ENCODE measurements around the gene MMS19. TPM values are rescaled to one million over a fixed set of nuclear protein-coding genes. Genes with fewer than 3 reads are reported as not detected.
A peak's percentile ranks its signal among the peaks of the same experiment; 100 is the strongest.

Gene MMS19
- total and polyA plus RNA-seq, 11 donors, result 30.2 to 63.5 (median 48.1) TPM

GRCh38 chr10:97445357-97445721 is 52.9 kb downstream of the MMS19 start:
- H3K4me3 ChIP-seq, result peak overlapping the region; percentile 62 to 96 (median 89)
- H3K27me3 ChIP-seq, result no peaks in the 10 kb centered on the region
- intact Hi-C loops (cut with DNase I), result loop anchor here in 3 of 10 donors (2.0 to 10.0 kb wide), 3 partner anchors 17 to 52 kb away; partner anchors contain the start of genes MMS19 (in 2 of the 3) and UBTD1 (in 2 of the 3)
- peak overlapping the region in 11 of 12 donors; percentile 47 to 83 (median 74) for H3K27ac ChIP-seq
- DNase-seq, result no peak
- 1 to 2% (median 2%) methylated on average over 13 of the region's 13 CpGs for WGBS, 4 donors
- no peaks in the 10 kb centered on the region for H3K9me3 ChIP-seq
- ATAC-seq, result peak in 2 of 4 donors; percentile 2 to 3
- H3K36me3 ChIP-seq, result peaks cover 0 to 35% (median 25%) of the 10 kb centered on the region in 9 donors
- no peak for TF ChIP-seq POLR2A (IDR thresholded peaks at IDR 0.05)
- TF ChIP-seq, protein P1, sequence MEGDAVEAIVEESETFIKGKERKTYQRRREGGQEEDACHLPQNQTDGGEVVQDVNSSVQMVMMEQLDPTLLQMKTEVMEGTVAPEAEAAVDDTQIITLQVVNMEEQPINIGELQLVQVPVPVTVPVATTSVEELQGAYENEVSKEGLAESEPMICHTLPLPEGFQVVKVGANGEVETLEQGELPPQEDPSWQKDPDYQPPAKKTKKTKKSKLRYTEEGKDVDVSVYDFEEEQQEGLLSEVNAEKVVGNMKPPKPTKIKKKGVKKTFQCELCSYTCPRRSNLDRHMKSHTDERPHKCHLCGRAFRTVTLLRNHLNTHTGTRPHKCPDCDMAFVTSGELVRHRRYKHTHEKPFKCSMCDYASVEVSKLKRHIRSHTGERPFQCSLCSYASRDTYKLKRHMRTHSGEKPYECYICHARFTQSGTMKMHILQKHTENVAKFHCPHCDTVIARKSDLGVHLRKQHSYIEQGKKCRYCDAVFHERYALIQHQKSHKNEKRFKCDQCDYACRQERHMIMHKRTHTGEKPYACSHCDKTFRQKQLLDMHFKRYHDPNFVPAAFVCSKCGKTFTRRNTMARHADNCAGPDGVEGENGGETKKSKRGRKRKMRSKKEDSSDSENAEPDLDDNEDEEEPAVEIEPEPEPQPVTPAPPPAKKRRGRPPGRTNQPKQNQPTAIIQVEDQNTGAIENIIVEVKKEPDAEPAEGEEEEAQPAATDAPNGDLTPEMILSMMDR (IDR thresholded peaks at IDR 0.05), result no peak
- H3K4me1 ChIP-seq, result peaks cover 4 to 39% (median 30%) of the 10 kb centered on the region in 12 donors

DNA sequence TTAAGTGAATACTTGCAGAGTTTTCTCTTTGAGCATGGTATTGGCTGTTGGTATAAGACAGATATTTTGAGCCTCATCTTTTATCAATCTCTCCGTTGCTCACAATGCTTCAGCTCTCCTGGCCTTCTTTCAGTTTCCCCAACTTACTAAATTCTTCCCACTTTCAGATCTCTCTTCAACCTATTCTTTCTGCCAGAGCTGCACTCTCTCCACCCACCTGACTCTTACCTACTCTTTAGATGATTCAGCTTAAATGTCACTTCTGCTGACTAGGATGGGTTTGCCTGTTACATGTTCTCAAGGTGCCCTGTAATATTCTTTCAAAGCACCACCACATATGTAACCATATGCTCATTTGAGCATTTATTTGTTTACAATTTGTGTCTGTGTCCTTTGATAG is 54.0 kb downstream of the MMS19 start:
- no peak overlapping the region for H3K27ac ChIP-seq
- H3K9me3 ChIP-seq, result no peaks in the 10 kb centered on the region
- H3K36me3 ChIP-seq, result peaks cover 0 to 47% (median 36%) of the 10 kb centered on the region in 9 donors
- no peak for ATAC-seq
- TF ChIP-seq, protein P1 (IDR thresholded peaks at IDR 0.05), result no peak
- TF ChIP-seq POLR2A (IDR thresholded peaks at IDR 0.05), result no peak
- H3K27me3 ChIP-seq, result no peaks in the 10 kb centered on the region
- 83 to 93% (median 88%) methylated on average over 1 of the region's 1 CpG for WGBS, 4 donors
- H3K4me3 ChIP-seq, result peak overlapping the region in 1 of 12 donors; percentile 62
- peaks cover 4 to 37% (median 26%) of the 10 kb centered on the region in 12 donors for H3K4me1 ChIP-seq
- DNase-seq, result no peak
- intact Hi-C loops (cut with DNase I), result loop anchor here in 2 of 10 donors (2.0 to 10.0 kb wide), 2 partner anchors 15 to 51 kb away; partner anchors contain the start of genes MMS19 (in 1 of the 2) and UBTD1 (in 1 of the 2)

GRCh38 chr10:97442277-97442676 is 55.9 kb downstream of the MMS19 start:
- Histone ChIP-seq H3K9me3 (no peaks in the 10 kb centered on the region), H3K4me3 (no peak overlapping the region), H3K4me1 (peaks cover 4 to 24% (median 18%) of the 10 kb centered on the region in 12 donors), H3K27me3 (no peaks in the 10 kb centered on the region), H3K27ac (no peak overlapping the region), H3K36me3 (peaks cover 0 to 66% (median 55%) of the 10 kb centered on the region in 9 donors)
- no peak for DNase-seq
- WGBS, 4 donors, result 95 to 100% (median 98%) methylated on average over 1 of the region's 1 CpG
- TF ChIP-seq POLR2A (IDR thresholded peaks at IDR 0.05), result no peak
- TF ChIP-seq, protein P1 (IDR thresholded peaks at IDR 0.05), result no peak
- intact Hi-C loops (cut with DNase I), result loop anchor here in 1 of 10 donors (10.0 kb wide), 1 partner anchor 53 kb away; the partner anchor contains the start of genes MMS19 and UBTD1
- ATAC-seq, result no peak

DNA sequence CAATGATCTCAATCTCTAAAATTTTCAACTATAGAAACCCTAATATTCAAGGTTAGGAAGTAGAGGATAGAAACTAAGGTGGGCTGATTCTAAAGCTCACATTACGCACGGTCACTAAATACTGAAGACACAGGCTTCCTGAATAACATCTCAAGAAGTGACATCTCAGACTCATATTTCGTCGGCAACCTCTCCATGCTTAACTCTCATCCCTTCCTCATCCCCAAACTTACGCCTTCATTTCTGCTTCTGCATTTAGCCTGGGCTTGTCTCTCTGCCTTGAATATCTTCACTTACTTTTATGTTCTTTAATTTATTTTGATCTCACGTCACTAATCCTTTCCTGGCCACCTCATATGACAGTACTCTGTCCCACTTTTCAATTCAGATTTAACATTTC is 63.0 kb downstream of the MMS19 start:
- H3K27ac ChIP-seq, result no peak overlapping the region
- WGBS, 4 donors, result 94 to 95% (median 94%) methylated on average over 6 of the region's 6 CpGs
- no peaks in the 10 kb centered on the region for H3K4me1 ChIP-seq
- intact Hi-C loops (cut with DNase I), result no loop called here
- no peaks in the 10 kb centered on the region for H3K9me3 ChIP-seq
- DNase-seq (no peak), ATAC-seq (no peak)
- TF ChIP-seq, protein P1 (IDR thresholded peaks at IDR 0.05), result no peak
- no peak for TF ChIP-seq POLR2A (IDR thresholded peaks at IDR 0.05)
- H3K4me3 ChIP-seq, result no peak overlapping the region
- no peaks in the 10 kb centered on the region for H3K27me3 ChIP-seq
- H3K36me3 ChIP-seq, result peaks cover 0 to 94% (median 88%) of the 10 kb centered on the region in 9 donors

Measured in heart left ventricle (tissue), 16 donors.